ENCODE results near the gene ABCD4.

GRCh38 chr14:74281069-74281468 is 21.7 kb downstream of the ABCD4 start:
- TF ChIP-seq CTCF (conservative IDR thresholded peaks at IDR 0.05; ENCODE audit: low read depth, low read length), result no peak
- TF ChIP-seq EZH2 (IDR thresholded peaks at IDR 0.05; ENCODE audit: borderline replicate concordance, low read depth, low read length, poor library complexity, severe bottlenecking), result no peak

Data from A673 (cell line).